HG03571 (cell line): ENCODE results near the gene VEGFC.

Experiments
- ATAC-seq: cut with Tn5 transposase; IDR thresholded peaks from one replicate; pipeline ENCODE4 v1.9.1; 2021; ENCODE audit not compliant: unreplicated experiment

VEGFC gene

GRCh38 chr4:176799653-176800052 lies 6.9 kb upstream of the VEGFC start:
- no peak for ATAC-seq

GRCh38 chr4:176798540-176798939 lies 5.8 kb upstream of the VEGFC start:
- no peak for ATAC-seq

- ATAC-seq, result no peak
Observed at GRCh38 chr4:176795441-176795840, 2.7 kb upstream of the VEGFC start.

- ATAC-seq, result no peak
Observed at GRCh38 chr4:176794651-176795050, 1.9 kb upstream of the VEGFC start.

GRCh38 chr4:176794151-176794550 lies 1.4 kb upstream of the VEGFC start:
- no peak for ATAC-seq

- no peak for ATAC-seq
Observed at GRCh38 chr4:176793060-176793605, 411 bp upstream of the VEGFC start.

GRCh38 chr4:176791591-176792325 lies 964 bp downstream of the VEGFC start:
- no peak for ATAC-seq

GRCh38 chr4:176790398-176790797 lies 2.3 kb downstream of the VEGFC start:
- ATAC-seq, result no peak

GRCh38 chr4:176789955-176790354 lies 2.8 kb downstream of the VEGFC start:
- ATAC-seq, result peak; percentile 53

- ATAC-seq, result no peak
Observed at GRCh38 chr4:176788971-176789370, 3.8 kb downstream of the VEGFC start.

- ATAC-seq, result no peak
Observed at GRCh38 chr4:176788248-176788647, 4.5 kb downstream of the VEGFC start.

GRCh38 chr4:176784816-176785215 lies 7.9 kb downstream of the VEGFC start:
- no peak for ATAC-seq

GRCh38 chr4:176782794-176783193 lies 9.9 kb downstream of the VEGFC start:
- ATAC-seq, result no peak

GRCh38 chr4:176782191-176782590 lies 10.5 kb downstream of the VEGFC start:
- ATAC-seq, result no peak

GRCh38 chr4:176781739-176782100 lies 11.0 kb downstream of the VEGFC start:
- ATAC-seq, result no peak

- ATAC-seq, result no peak
Observed at GRCh38 chr4:176780995-176781738, 11.6 kb downstream of the VEGFC start.

- no peak for ATAC-seq
Observed at GRCh38 chr4:176779421-176779820, 13.3 kb downstream of the VEGFC start.

GRCh38 chr4:176778491-176778890 lies 14.2 kb downstream of the VEGFC start:
- no peak for ATAC-seq

GRCh38 chr4:176778063-176778462 lies 14.7 kb downstream of the VEGFC start:
- no peak for ATAC-seq

GRCh38 chr4:176775338-176775737 lies 17.4 kb downstream of the VEGFC start:
- no peak for ATAC-seq

GRCh38 chr4:176774852-176775251 lies 17.9 kb downstream of the VEGFC start:
- ATAC-seq, result no peak

GRCh38 chr4:176769514-176769913 lies 23.2 kb downstream of the VEGFC start:
- ATAC-seq, result no peak
